ENCODE data around the gene GFPT2.

GRCh38 chr5:180349391-180349790, 3.7 kb downstream of the GFPT2 start:
- TF ChIP-seq CTCF (IDR thresholded peaks at IDR 0.05) (no peak), POLR2A (IDR thresholded peaks at IDR 0.05) (no peak)
